Panc1 (cell line): ENCODE data around the gene CACNA2D3. TPM values are rescaled to one million over a fixed set of nuclear protein-coding genes. Genes with fewer than 3 reads are reported as not detected.

Experiments used
- ATAC-seq: fragments of 200-7000 bp; cut with Tn5 transposase; 2 replicates; pipeline ENCODE4 v1.9.1; 2020; ENCODE audit warnings: mild to moderate bottlenecking, moderate library complexity
- BruUV-seq: library from RNA; stranded (reverse); fragments of 400-500 nt; replicated peaks from 2 replicates; lab custom pipeline; 2021; lab: Mats Ljungman, UMichigan
- CTCF ChIA-PET: fragments of 300-600 bp; sonication (Branson Sonifier 250); formaldehyde crosslinking; loops from one replicate; lab custom pipeline; 2022; ENCODE audit warnings: antibody characterized with exemption; lab: Charles Lee
- POLR2A ChIA-PET: fragments of 300-600 bp; sonication (Branson Sonifier 250); formaldehyde crosslinking; loops from one replicate; lab custom pipeline; 2022; ENCODE audit warnings: antibody characterized with exemption; lab: Charles Lee
- DNase-seq: peaks from one replicate; pipeline ENCODE4 v3.0.0-alpha.2; 2010; ENCODE audit warnings: low read depth, low spot score
- H3K27ac ChIP-seq: 2 replicates; pipeline ENCODE4 v1.5.1; 2011; ENCODE audit warnings: mild to moderate bottlenecking, low read length, inconsistent platforms
- H3K27me3 ChIP-seq: fragments of 200-500 bp; sonication (Bioruptor generic); 2 replicates; pipeline ENCODE4 v1.6.0; 2014; ENCODE audit warnings: low read length, inconsistent platforms; ENCODE audit not compliant: control insufficient read depth, insufficient read depth
- H3K36me3 ChIP-seq: fragments of 200-500 bp; sonication (Bioruptor generic); 2 replicates; pipeline ENCODE4 v1.5.1; 2014; ENCODE audit warnings: inconsistent platforms, mild to moderate bottlenecking, low read length, moderate library complexity; ENCODE audit not compliant: control insufficient read depth, insufficient read depth
- H3K4me1 ChIP-seq: 2 replicates; pipeline ENCODE4 v1.5.1; 2011; ENCODE audit warnings: inconsistent platforms, mild to moderate bottlenecking, low read length, moderate library complexity; ENCODE audit not compliant: control insufficient read depth, insufficient read depth
- H3K4me3 ChIP-seq, 2 experiments: 2 replicates each; pipeline ENCODE4 v1.5.1; 2011 to 2012; ENCODE audit warnings: low read depth in 2 of 2, low read length in 2 of 2, mild to moderate bottlenecking in 2 of 2, inconsistent platforms in 1 of 2, moderate library complexity in 1 of 2
- H3K9me3 ChIP-seq: fragments of 200-500 bp; sonication (Bioruptor generic); 2 replicates; pipeline ENCODE4 v1.5.1; 2014; ENCODE audit warnings: low read depth, mild to moderate bottlenecking, inconsistent platforms, low read length, moderate library complexity; ENCODE audit not compliant: control insufficient read depth, insufficient read depth
- CTCF ChIP-seq: fragments of 450-650 bp; IDR thresholded peaks from 2 replicates; pipeline ENCODE4 v1.5.1; 2017; ENCODE audit warnings: mild to moderate bottlenecking
- POLR2AphosphoS5 ChIP-seq: IDR thresholded peaks from 2 replicates; pipeline ENCODE4 v1.6.1; 2012; ENCODE audit warnings: mild to moderate bottlenecking, low read depth, low read length, moderate library complexity
- REST ChIP-seq, 2 experiments: IDR thresholded peaks; 2 replicates each; pipeline ENCODE4 v1.6.1; 2011 to 2012; ENCODE audit warnings: low read depth in 2 of 2, control low read depth in 1 of 2, low read length in 1 of 2, mild to moderate bottlenecking in 1 of 2, moderate library complexity in 1 of 2; ENCODE audit not compliant: insufficient read depth in 1 of 2
- SIN3A ChIP-seq: IDR thresholded peaks from 2 replicates; pipeline ENCODE4 v1.6.1; 2012; ENCODE audit warnings: low read depth, mild to moderate bottlenecking, low read length, moderate library complexity, borderline replicate concordance; ENCODE audit not compliant: insufficient read depth
- TCF7L2 ChIP-seq: IDR thresholded peaks from 2 replicates; pipeline ENCODE4 v1.6.1; 2011; ENCODE audit warnings: mild to moderate bottlenecking, low read depth, low read length, inconsistent platforms
- in situ Hi-C: cut with HindIII; loops from 2 replicates; pipeline ENCODE4 v1.10.0; 2016; ENCODE audit warnings: low sequenced_read_pairs, low pct_unique_long_range_greater_than_20kb
- intact Hi-C: fragments of 100-400 bp; cut with micrococcal nuclease; formaldehyde crosslinking; loops from one replicate; pipeline ENCODE4 v1.10.0; 2022; ENCODE audit not compliant: unreplicated experiment
- total RNA-seq: library from RNA; stranded (reverse); gene quantifications from one replicate; pipeline ENCODE4 v1.2.1, GENCODE V29; 2021; ENCODE audit not compliant: unreplicated experiment

The CACNA2D3 gene
- total RNA-seq, 1 experiment from 2014 or later, result 0.41 TPM

DNA sequence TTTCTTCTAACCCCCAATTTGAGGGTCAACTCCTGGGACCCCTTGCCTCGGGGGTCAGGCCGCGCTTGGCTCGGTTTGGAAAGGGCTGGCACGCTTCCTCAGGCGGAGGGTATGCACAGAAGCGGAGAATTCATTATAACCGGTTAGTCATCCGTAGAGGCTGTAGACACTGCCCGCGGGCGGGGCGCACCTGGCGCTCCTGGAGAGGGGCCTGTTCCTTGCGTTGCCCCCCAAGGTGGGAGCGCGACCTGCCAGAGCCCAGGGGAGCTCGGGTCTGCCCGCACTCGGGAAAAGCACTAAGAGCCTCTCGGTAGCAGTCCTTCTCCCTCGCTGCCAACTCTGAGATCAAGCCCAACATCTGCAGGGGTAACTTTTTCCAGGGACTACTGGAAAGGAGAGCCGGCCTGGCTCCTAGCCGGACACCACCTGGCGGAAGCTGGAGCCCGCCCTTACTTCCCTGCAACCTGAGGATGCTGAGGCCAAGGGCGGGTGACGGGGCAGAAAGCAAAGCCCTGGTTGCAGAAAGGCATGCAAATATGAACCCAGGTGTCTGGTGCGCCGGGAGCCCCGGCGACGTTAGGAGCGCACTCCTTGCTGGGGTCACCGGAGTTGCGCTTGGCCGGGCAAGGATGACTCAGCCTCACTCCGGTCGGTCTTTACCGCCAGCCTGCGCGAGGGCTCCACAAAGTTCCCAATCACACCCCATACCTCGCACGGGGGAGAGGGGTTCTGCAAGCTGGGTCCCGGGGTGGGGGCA, 1.5 kb upstream of the CACNA2D3 start:
- ChIA-PET POLR2A (no interaction called here), CTCF (no interaction called here)
- Histone ChIP-seq H3K9me3 (no peaks in the 10 kb centered on the region), H3K27me3 (peaks cover 18% of the 10 kb centered on the region), H3K27ac (no peak overlapping the region), H3K4me1 (0 out of 2 replicates have a peak, but pooled peaks cover 2% of the 10 kb centered on the region), H3K36me3 (no peaks in the 10 kb centered on the region), H3K4me3 (peak overlapping the region; percentile 14 to 15; a peak in 2 of 4 replicates)
- ATAC-seq (peak; percentile 44; the same call in 1 of the 2 replicates), DNase-seq (no peak)
- BruUV-seq, result no TSS peak
- in situ Hi-C loops (no loop called here), intact Hi-C loops (loop anchor here (10.0 kb wide), 1 partner anchor 166 kb away; no protein-coding TSS in a partner anchor)
- TF ChIP-seq POLR2AphosphoS5, result no peak
- no peak for TF ChIP-seq CTCF

GRCh38 chr3:54121414-54122323, 683 bp upstream of the CACNA2D3 start:
- intact Hi-C loops, result loop anchor here (10.0 kb wide), 1 partner anchor 167 kb away; no protein-coding TSS in a partner anchor
- CTCF ChIA-PET, result interaction anchor here (0.7 kb wide), 1 partner anchor 70 kb away, joined by 8 read pairs; no protein-coding TSS in a partner anchor
- ATAC-seq, result peak; percentile 72

More at GRCh38 chr3:54121414-54122323, 683 bp upstream of the CACNA2D3 start:
- TF ChIP-seq CTCF (no peak), SIN3A (no peak), TCF7L2 (no peak), POLR2AphosphoS5 (no peak), REST (IDR thresholded peaks at IDR 0.05; ENCODE audit: insufficient read depth in 1 of 2, low read depth in 2 of 2, low read length in 1 of 2) (no peak)
- H3K4me1 ChIP-seq, result 0 out of 2 replicates have a peak, but pooled peaks cover 2% of the 10 kb centered on the region
- in situ Hi-C loops, result no loop called here
- DNase-seq, result no peak
- peaks cover 21% of the 10 kb centered on the region for H3K27me3 ChIP-seq
- no peaks in the 10 kb centered on the region for H3K9me3 ChIP-seq
- peak overlapping the region; percentile 14 to 15; a peak in 3 of 4 replicates for H3K4me3 ChIP-seq
- no peaks in the 10 kb centered on the region for H3K36me3 ChIP-seq
- BruUV-seq, result no TSS peak
- POLR2A ChIA-PET, result no interaction called here
- no peak overlapping the region for H3K27ac ChIP-seq
